Measurements from ENCODE around the gene MBNL1.

MBNL1 gene

DNA sequence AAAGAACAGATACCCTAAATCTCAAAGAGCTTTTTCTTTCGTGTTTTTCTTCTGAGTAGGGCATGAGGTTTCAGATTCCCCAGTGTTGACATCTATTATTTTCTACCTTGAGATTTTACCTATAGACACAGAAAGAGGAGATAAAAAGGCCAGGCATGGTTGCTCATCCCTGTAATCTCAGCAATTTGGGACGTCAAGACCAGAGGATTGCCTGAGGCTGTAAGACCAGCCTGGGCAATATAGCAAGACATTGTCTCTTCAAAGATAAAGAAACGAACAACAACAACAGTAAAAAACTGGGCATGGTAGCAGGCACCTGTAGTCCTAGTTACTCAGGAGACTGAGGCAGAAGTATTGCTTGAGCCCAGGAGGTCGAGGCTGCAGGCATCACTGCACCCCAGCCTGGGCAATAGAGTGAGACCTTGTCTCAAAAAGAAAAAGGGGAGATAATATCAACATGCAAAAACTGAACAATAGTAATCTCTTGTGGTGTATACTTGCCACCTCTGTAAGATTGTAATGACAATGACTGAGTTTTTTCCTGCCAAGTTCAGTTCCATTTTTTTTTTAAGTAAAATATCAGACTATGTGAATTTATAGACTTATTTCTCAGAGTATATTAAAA lies 71.3 kb downstream of the MBNL1 start:
- no peak for DNase-seq (ENCODE audit: low spot score)
- in situ Hi-C loops (cut with MboI; ENCODE audit: low sequenced_read_pairs, unreplicated experiment): no loop called here
- TF ChIP-seq, protein P1, sequence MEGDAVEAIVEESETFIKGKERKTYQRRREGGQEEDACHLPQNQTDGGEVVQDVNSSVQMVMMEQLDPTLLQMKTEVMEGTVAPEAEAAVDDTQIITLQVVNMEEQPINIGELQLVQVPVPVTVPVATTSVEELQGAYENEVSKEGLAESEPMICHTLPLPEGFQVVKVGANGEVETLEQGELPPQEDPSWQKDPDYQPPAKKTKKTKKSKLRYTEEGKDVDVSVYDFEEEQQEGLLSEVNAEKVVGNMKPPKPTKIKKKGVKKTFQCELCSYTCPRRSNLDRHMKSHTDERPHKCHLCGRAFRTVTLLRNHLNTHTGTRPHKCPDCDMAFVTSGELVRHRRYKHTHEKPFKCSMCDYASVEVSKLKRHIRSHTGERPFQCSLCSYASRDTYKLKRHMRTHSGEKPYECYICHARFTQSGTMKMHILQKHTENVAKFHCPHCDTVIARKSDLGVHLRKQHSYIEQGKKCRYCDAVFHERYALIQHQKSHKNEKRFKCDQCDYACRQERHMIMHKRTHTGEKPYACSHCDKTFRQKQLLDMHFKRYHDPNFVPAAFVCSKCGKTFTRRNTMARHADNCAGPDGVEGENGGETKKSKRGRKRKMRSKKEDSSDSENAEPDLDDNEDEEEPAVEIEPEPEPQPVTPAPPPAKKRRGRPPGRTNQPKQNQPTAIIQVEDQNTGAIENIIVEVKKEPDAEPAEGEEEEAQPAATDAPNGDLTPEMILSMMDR (IDR thresholded peaks at IDR 0.05; ENCODE audit: borderline replicate concordance, control extremely low read depth, extremely low read depth, insufficient read depth, missing control alignments): no peak

- no peak for DNase-seq (ENCODE audit: low spot score)
- in situ Hi-C loops (cut with MboI; ENCODE audit: low sequenced_read_pairs, unreplicated experiment): no loop called here
- TF ChIP-seq, protein P1 (IDR thresholded peaks at IDR 0.05; ENCODE audit: borderline replicate concordance, control extremely low read depth, extremely low read depth, insufficient read depth, missing control alignments): no peak
Measured at GRCh38 chr3:152345233-152345632, 76.5 kb downstream of the MBNL1 start.

DNA sequence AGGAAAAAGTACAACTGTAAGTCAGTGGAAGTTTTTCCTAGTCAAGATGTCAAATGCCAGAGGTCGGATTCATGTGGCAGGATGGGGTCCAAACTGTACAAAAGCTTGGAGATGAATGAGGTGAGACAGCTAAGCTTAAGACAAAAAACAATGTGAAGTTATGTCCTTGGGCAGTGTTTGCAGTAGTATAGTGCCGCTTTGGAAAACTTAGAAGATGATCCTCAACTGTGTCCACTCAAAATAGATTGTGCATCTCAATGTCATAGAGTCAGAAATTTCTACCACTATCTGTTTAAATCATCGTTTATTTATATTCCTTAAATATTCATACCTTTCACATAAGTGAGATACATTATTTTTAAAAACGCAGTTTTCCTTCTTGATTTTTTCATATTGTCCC lies 77.3 kb downstream of the MBNL1 start:
- in situ Hi-C loops (cut with MboI; ENCODE audit: low sequenced_read_pairs, unreplicated experiment): no loop called here
- TF ChIP-seq, protein P1 (IDR thresholded peaks at IDR 0.05; ENCODE audit: borderline replicate concordance, control extremely low read depth, extremely low read depth, insufficient read depth, missing control alignments): no peak
- DNase-seq (ENCODE audit: low spot score): no peak

- in situ Hi-C loops (cut with MboI; ENCODE audit: low sequenced_read_pairs, unreplicated experiment): no loop called here
- TF ChIP-seq, protein P1 (IDR thresholded peaks at IDR 0.05; ENCODE audit: borderline replicate concordance, control extremely low read depth, extremely low read depth, insufficient read depth, missing control alignments): no peak
- DNase-seq (ENCODE audit: low spot score): no peak
Measured at GRCh38 chr3:152346740-152347139, 78.0 kb downstream of the MBNL1 start.

DNA sequence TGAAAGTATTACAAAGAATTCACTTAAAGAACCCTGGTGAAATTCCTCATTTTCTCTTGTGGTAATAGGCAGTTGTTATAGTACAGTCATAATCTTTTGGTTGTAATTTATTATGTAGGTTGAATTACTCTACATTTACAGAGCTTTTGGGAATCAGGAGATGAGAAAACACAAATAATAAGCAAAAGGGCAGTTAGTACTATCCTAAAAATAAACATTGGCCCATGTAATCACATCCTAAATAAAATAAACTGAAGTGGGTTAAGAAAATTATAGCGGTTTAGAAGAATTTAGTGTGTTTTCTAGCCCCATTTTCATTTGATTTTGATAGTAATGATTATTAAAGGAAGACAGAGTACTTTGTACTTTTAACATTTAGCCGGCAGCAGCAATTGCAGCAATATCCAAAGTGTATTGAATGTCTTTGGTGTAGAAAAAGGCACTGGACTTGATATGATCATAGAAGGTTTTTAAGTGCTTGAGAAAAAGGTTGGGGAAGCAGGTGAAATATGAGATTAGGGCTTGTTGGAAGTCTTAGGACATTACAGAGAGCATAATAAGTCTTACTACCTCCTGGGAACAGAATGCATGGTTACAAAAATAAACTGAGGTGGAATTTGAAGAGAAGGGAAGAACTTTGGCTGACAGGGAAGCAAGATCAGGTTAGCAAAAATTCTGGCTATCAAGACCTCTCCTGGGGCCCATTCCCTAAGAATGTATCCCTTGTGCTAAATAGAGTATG lies 79.9 kb downstream of the MBNL1 start:
- in situ Hi-C loops (cut with MboI; ENCODE audit: low sequenced_read_pairs, unreplicated experiment): no loop called here
- TF ChIP-seq, protein P1 (IDR thresholded peaks at IDR 0.05; ENCODE audit: borderline replicate concordance, control extremely low read depth, extremely low read depth, insufficient read depth, missing control alignments): no peak
- DNase-seq (ENCODE audit: low spot score): no peak

DNA sequence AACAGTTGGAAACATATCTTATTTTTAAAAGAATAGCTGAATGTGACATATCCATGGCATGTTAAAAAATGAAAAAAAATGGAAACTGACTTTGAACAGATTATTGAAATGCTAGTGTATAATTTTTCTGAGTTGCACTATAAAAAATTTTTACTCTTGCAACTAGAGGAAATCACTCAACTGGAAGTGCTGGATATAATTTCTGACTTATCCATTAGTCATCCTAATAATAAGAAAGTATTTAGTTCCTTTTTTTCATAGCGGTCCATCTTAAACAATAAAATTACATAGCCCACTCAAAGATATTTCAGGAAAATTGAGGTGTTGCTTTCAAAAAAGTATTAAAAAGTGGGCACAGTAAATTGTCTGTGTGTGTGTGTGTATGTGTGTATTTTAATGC lies 80.7 kb downstream of the MBNL1 start:
- TF ChIP-seq, protein P1 (IDR thresholded peaks at IDR 0.05; ENCODE audit: borderline replicate concordance, control extremely low read depth, extremely low read depth, insufficient read depth, missing control alignments): no peak
- DNase-seq (ENCODE audit: low spot score): no peak
- in situ Hi-C loops (cut with MboI; ENCODE audit: low sequenced_read_pairs, unreplicated experiment): no loop called here

Data from GM13976 (cell line).